Measurements from ENCODE around the gene ADRA2C. TPM values are rescaled to one million over a fixed set of nuclear protein-coding genes. Genes with fewer than 3 reads are reported as not detected.

The ADRA2C gene
- total and polyA plus RNA-seq, 2 experiments from 2014 or later = 3.0 to 16.6 TPM

- H3K4me3 Mint-ChIP-seq = no peak overlapping the region
- Histone ChIP-seq H3K79me2 (replicated peaks; ENCODE audit: insufficient read depth) (no peaks in the 10 kb centered on the region), H3K4me1 (ENCODE audit: insufficient read depth) (0 out of 2 replicates have a peak, but pooled peaks cover 5% of the 10 kb centered on the region), H3K27me3 (ENCODE audit: insufficient read depth) (no peaks in the 10 kb centered on the region), H3K36me3 (ENCODE audit: insufficient read depth) (no peaks in the 10 kb centered on the region), H3K4me2 (no peak overlapping the region), H3F3A (replicated peaks; ENCODE audit: low read depth) (no peaks in the 10 kb centered on the region), H2AFZ (no peak overlapping the region), H4K20me1 (replicated peaks; ENCODE audit: insufficient read depth) (no peaks in the 10 kb centered on the region), H3K27ac (ENCODE audit: low read depth) (no peak overlapping the region), H3K4me3 (no peak overlapping the region), H3K9me2 (ENCODE audit: insufficient read depth) (no peaks in the 10 kb centered on the region)
- ATAC-seq (no peak), DNase-seq (ENCODE audit: low spot score) (no peak)
- peaks cover 2% of the 10 kb centered on the region; the same call in 1 of the 3 replicates for H3K9me3 Mint-ChIP-seq
- peaks cover 13% of the 10 kb centered on the region for H3K4me1 Mint-ChIP-seq
- TF ChIP-seq, protein P1, sequence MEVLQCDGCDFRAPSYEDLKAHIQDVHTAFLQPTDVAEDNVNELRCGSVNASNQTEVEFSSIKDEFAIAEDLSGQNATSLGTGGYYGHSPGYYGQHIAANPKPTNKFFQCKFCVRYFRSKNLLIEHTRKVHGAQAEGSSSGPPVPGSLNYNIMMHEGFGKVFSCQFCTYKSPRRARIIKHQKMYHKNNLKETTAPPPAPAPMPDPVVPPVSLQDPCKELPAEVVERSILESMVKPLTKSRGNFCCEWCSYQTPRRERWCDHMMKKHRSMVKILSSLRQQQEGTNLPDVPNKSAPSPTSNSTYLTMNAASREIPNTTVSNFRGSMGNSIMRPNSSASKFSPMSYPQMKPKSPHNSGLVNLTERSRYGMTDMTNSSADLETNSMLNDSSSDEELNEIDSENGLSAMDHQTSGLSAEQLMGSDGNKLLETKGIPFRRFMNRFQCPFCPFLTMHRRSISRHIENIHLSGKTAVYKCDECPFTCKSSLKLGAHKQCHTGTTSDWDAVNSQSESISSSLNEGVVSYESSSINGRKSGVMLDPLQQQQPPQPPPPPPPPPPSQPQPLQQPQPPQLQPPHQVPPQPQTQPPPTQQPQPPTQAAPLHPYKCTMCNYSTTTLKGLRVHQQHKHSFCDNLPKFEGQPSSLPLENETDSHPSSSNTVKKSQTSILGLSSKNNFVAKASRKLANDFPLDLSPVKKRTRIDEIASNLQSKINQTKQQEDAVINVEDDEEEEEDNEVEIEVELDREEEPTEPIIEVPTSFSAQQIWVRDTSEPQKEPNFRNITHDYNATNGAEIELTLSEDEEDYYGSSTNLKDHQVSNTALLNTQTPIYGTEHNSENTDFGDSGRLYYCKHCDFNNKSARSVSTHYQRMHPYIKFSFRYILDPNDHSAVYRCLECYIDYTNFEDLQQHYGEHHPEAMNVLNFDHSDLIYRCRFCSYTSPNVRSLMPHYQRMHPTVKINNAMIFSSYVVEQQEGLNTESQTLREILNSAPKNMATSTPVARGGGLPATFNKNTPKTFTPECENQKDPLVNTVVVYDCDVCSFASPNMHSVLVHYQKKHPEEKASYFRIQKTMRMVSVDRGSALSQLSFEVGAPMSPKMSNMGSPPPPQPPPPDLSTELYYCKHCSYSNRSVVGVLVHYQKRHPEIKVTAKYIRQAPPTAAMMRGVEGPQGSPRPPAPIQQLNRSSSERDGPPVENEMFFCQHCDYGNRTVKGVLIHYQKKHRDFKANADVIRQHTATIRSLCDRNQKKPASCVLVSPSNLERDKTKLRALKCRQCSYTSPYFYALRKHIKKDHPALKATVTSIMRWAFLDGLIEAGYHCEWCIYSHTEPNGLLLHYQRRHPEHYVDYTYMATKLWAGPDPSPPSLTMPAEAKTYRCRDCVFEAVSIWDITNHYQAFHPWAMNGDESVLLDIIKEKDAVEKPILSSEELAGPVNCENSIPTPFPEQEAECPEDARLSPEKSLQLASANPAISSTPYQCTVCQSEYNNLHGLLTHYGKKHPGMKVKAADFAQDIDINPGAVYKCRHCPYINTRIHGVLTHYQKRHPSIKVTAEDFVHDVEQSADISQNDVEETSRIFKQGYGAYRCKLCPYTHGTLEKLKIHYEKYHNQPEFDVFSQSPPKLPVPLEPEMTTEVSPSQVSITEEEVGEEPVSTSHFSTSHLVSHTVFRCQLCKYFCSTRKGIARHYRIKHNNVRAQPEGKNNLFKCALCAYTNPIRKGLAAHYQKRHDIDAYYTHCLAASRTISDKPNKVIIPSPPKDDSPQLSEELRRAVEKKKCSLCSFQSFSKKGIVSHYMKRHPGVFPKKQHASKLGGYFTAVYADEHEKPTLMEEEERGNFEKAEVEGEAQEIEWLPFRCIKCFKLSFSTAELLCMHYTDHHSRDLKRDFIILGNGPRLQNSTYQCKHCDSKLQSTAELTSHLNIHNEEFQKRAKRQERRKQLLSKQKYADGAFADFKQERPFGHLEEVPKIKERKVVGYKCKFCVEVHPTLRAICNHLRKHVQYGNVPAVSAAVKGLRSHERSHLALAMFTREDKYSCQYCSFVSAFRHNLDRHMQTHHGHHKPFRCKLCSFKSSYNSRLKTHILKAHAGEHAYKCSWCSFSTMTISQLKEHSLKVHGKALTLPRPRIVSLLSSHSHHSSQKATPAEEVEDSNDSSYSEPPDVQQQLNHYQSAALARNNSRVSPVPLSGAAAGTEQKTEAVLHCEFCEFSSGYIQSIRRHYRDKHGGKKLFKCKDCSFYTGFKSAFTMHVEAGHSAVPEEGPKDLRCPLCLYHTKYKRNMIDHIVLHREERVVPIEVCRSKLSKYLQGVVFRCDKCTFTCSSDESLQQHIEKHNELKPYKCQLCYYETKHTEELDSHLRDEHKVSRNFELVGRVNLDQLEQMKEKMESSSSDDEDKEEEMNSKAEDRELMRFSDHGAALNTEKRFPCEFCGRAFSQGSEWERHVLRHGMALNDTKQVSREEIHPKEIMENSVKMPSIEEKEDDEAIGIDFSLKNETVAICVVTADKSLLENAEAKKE (CRISPR knock-in tag; IDR thresholded peaks at IDR 0.05) = no peak
- TF ChIP-seq ETS1 (IDR thresholded peaks at IDR 0.05) (no peak), NANOG (IDR thresholded peaks at IDR 0.05; ENCODE audit: borderline replicate concordance) (no peak), REST (IDR thresholded peaks at IDR 0.05; ENCODE audit: unreplicated experiment) (no peak), JUNB (IDR thresholded peaks at IDR 0.05; ENCODE audit: unreplicated experiment) (no peak), POLR2AphosphoS5 (IDR thresholded peaks at IDR 0.05; ENCODE audit: low read depth) (no peak), EZH2phosphoT487 (IDR thresholded peaks at IDR 0.05; ENCODE audit: unreplicated experiment) (no peak)
- H3K27me3 Mint-ChIP-seq (ENCODE audit: insufficient read depth, low read depth, poor library complexity) = peaks cover 13% of the 10 kb centered on the region
- no peak overlapping the region for H3K27ac Mint-ChIP-seq
- no peaks in the 10 kb centered on the region; the same call in 2 of the 3 replicates for H3K36me3 Mint-ChIP-seq (ENCODE audit: low read depth)
Measured at GRCh38 chr4:3816983-3817960, 51.1 kb downstream of the ADRA2C start.

All from GM23338 (cell line).